HEK293 (cell line): Measurements from ENCODE around the gene PDZD4.

ENCODE experiments used
- CTCF ChIA-PET: fragments of 350-600 bp; formaldehyde crosslinking; extraction: SDS; loops from one replicate; lab custom pipeline; 2021; ENCODE audit warnings: antibody characterized with exemption; lab: Yijun Ruan, JAX
- POLR2A ChIA-PET: fragments of 300-600 bp; formaldehyde crosslinking; extraction: SDS; loops from one replicate; lab custom pipeline; 2020; ENCODE audit warnings: antibody characterized with exemption, inconsistent platforms; lab: Yijun Ruan, JAX
- H3K27ac ChIP-seq: fragments of 200-500 bp; sonication (Bioruptor generic); 2 replicates; pipeline ENCODE4 v1.5.1; 2014; ENCODE audit warnings: low read depth, low read length, control low read depth, inconsistent platforms; ENCODE audit errors: extremely low read depth
- H3K36me3 ChIP-seq, 2 experiments: fragments of 200-500 bp in 1 of 2; sonication (Bioruptor generic) in 1 of 2; 1 replicate in 1 of 2; 2 replicates in 1 of 2; pipeline ENCODE4 v1.5.1; 2014 to 2017; ENCODE audit warnings: inconsistent platforms in 2 of 2, low read length in 2 of 2; ENCODE audit not compliant: control insufficient read depth in 2 of 2, insufficient read depth in 1 of 2
- H3K4me1 ChIP-seq: fragments of 200-500 bp; sonication (Bioruptor generic); 2 replicates; pipeline ENCODE4 v1.5.1; 2014; ENCODE audit warnings: mild to moderate bottlenecking, low read length, inconsistent platforms; ENCODE audit not compliant: control insufficient read depth, insufficient read depth
- H3K4me3 ChIP-seq: 2 replicates; pipeline ENCODE4 v1.5.1; 2011; ENCODE audit warnings: low read depth, mild to moderate bottlenecking, control low read depth, low read length, moderate library complexity
- H3K9me3 ChIP-seq: fragments of 200-500 bp; sonication (Bioruptor generic); 2 replicates; pipeline ENCODE4 v1.5.1; 2014; ENCODE audit warnings: low read depth, low read length, inconsistent platforms; ENCODE audit not compliant: control insufficient read depth, insufficient read depth
- FEZF1 ChIP-seq: fragments of 450-650 bp; formaldehyde crosslinking; IDR thresholded peaks from 2 replicates; pipeline ENCODE4 v1.5.1; 2016; ENCODE audit warnings: missing biosample characterization, missing genetic modification characterization
- REPIN1 ChIP-seq: fragments of 450-650 bp; formaldehyde crosslinking; IDR thresholded peaks from 2 replicates; pipeline ENCODE4 v1.5.1; 2017; ENCODE audit warnings: missing biosample characterization, missing genetic modification characterization, low read depth
- SP7 ChIP-seq: fragments of 450-650 bp; formaldehyde crosslinking; IDR thresholded peaks from 2 replicates; pipeline ENCODE4 v1.5.1; 2016; ENCODE audit warnings: missing biosample characterization, missing genetic modification characterization
- ZBTB21 ChIP-seq: fragments of 450-650 bp; formaldehyde crosslinking; IDR thresholded peaks from 2 replicates; pipeline ENCODE4 v1.5.1; 2017; ENCODE audit warnings: missing biosample characterization, missing genetic modification characterization
- ZBTB8A ChIP-seq: fragments of 450-650 bp; formaldehyde crosslinking; IDR thresholded peaks from 2 replicates; pipeline ENCODE4 v1.5.1; 2016; ENCODE audit warnings: missing biosample characterization, missing genetic modification characterization
- ZFP41 ChIP-seq: fragments of 450-650 bp; formaldehyde crosslinking; IDR thresholded peaks from 2 replicates; pipeline ENCODE4 v1.5.1; 2016; ENCODE audit warnings: missing biosample characterization, missing genetic modification characterization, borderline replicate concordance
- ZNF114 ChIP-seq: fragments of 450-650 bp; formaldehyde crosslinking; IDR thresholded peaks from 2 replicates; pipeline ENCODE4 v1.5.0; 2017; ENCODE audit warnings: missing biosample characterization, missing genetic modification characterization
- ZNF133 ChIP-seq: fragments of 450-650 bp; formaldehyde crosslinking; IDR thresholded peaks from 2 replicates; pipeline ENCODE4 v1.5.1; 2016; ENCODE audit warnings: missing biosample characterization, missing genetic modification characterization
- ZNF2 ChIP-seq: fragments of 450-650 bp; formaldehyde crosslinking; IDR thresholded peaks from 2 replicates; pipeline ENCODE4 v1.5.1; 2016; ENCODE audit warnings: missing biosample characterization, missing genetic modification characterization
- ZNF266 ChIP-seq: fragments of 450-650 bp; formaldehyde crosslinking; IDR thresholded peaks from 2 replicates; pipeline ENCODE4 v1.5.1; 2016; ENCODE audit warnings: missing biosample characterization, missing genetic modification characterization, low read depth
- ZNF350 ChIP-seq: fragments of 450-650 bp; formaldehyde crosslinking; IDR thresholded peaks from 2 replicates; pipeline ENCODE4 v1.5.0; 2017; ENCODE audit warnings: missing biosample characterization, mild to moderate bottlenecking, missing genetic modification characterization
- ZNF37A ChIP-seq: fragments of 450-650 bp; IDR thresholded peaks from 2 replicates; pipeline ENCODE4 v1.5.1; 2018; ENCODE audit warnings: missing biosample characterization, missing genetic modification characterization
- ZNF501 ChIP-seq: fragments of 450-650 bp; formaldehyde crosslinking; IDR thresholded peaks from 2 replicates; pipeline ENCODE4 v1.5.1; 2016; ENCODE audit warnings: missing biosample characterization, missing genetic modification characterization
- ZNF544 ChIP-seq: fragments of 450-650 bp; formaldehyde crosslinking; IDR thresholded peaks from 2 replicates; pipeline ENCODE4 v1.5.0; 2017; ENCODE audit warnings: missing biosample characterization, missing genetic modification characterization
- ZNF555 ChIP-seq: fragments of 450-650 bp; formaldehyde crosslinking; conservative IDR thresholded peaks from 2 replicates; pipeline ENCODE4 v1.5.1; 2017; ENCODE audit warnings: missing biosample characterization, mild to moderate bottlenecking, missing genetic modification characterization, inconsistent platforms
- ZNF621 ChIP-seq: fragments of 450-650 bp; formaldehyde crosslinking; IDR thresholded peaks from 2 replicates; pipeline ENCODE4 v1.5.1; 2017; ENCODE audit warnings: missing biosample characterization, missing genetic modification characterization
- ZNF645 ChIP-seq: fragments of 450-650 bp; formaldehyde crosslinking; IDR thresholded peaks from 2 replicates; pipeline ENCODE4; 2016; ENCODE audit warnings: missing biosample characterization, missing genetic modification characterization
- ZNF658 ChIP-seq: fragments of 450-650 bp; formaldehyde crosslinking; IDR thresholded peaks from 2 replicates; pipeline ENCODE4; 2016; ENCODE audit warnings: missing biosample characterization, missing genetic modification characterization
- ZNF785 ChIP-seq: fragments of 450-650 bp; formaldehyde crosslinking; IDR thresholded peaks from 2 replicates; pipeline ENCODE4 v1.5.1; 2016; ENCODE audit warnings: missing biosample characterization, missing genetic modification characterization
- ZXDB ChIP-seq: fragments of 450-650 bp; formaldehyde crosslinking; IDR thresholded peaks from 2 replicates; pipeline ENCODE4 v1.5.1; 2016; ENCODE audit warnings: missing biosample characterization, missing genetic modification characterization
- TF ChIP-seq, protein P1 (sequence below): fragments of 450-650 bp; IDR thresholded peaks from 2 replicates; pipeline ENCODE4 v1.5.1; 2018; ENCODE audit warnings: missing biosample characterization, mild to moderate bottlenecking, missing genetic modification characterization
- TF ChIP-seq, protein P2 (sequence below): fragments of 450-650 bp; formaldehyde crosslinking; IDR thresholded peaks from 2 replicates; pipeline ENCODE4 v1.5.1; 2017; ENCODE audit warnings: missing biosample characterization, missing genetic modification characterization

The PDZD4 gene

DNA sequence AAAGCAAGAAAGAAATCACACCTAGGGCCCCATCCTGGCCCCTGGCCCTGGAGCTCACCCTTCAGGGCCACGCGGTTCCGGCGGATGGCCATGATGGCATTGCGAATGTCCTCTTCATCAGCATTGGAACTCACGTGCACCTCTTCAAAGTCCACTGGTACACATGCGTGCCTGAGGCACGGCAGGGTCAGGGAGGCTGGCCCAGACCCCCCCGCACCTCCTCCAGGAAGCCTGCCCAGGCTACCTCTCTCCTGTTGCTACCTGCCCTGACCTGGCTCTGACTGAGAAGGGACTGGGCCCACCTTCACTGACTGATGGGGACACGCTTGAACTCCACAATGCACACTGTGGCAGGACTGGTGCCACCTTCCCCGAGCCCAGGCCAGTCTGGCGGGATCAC, 40.7 kb downstream of the PDZD4 start:
- POLR2A ChIA-PET, result no interaction called here
- H3K4me1 ChIP-seq, result no peaks in the 10 kb centered on the region
- H3K36me3 ChIP-seq, result peaks cover 0 to 63% of the 10 kb centered on the region in 2 experiments; a peak in 1 of 3 replicates
- CTCF ChIA-PET, result no interaction called here
- no peaks in the 10 kb centered on the region for H3K9me3 ChIP-seq
- TF ChIP-seq ZNF114 (tag by site-specific recombination) (no peak), ZBTB8A (tag by site-specific recombination) (no peak), ZNF555 (tag by site-specific recombination) (no peak), SP7 (tag by site-specific recombination) (no peak), ZNF266 (tag by site-specific recombination) (no peak), ZXDB (tag by site-specific recombination) (no peak), ZFP41 (tag by site-specific recombination) (no peak), ZNF2 (tag by site-specific recombination) (no peak)
- H3K4me3 ChIP-seq, result no peak overlapping the region
- no peak overlapping the region for H3K27ac ChIP-seq

- TF ChIP-seq ZNF645 (tag by site-specific recombination) (no peak), ZNF658 (no peak), REPIN1 (tag by site-specific recombination) (no peak), ZNF350 (tag by site-specific recombination) (no peak), ZNF37A (tag by site-specific recombination) (no peak)
- Histone ChIP-seq H3K36me3 (peaks cover 0 to 57% of the 10 kb centered on the region in 2 experiments; a peak in 1 of 3 replicates), H3K9me3 (no peaks in the 10 kb centered on the region), H3K27ac (no peak overlapping the region), H3K4me3 (no peak overlapping the region), H3K4me1 (no peaks in the 10 kb centered on the region)
- ChIA-PET CTCF (no interaction called here), POLR2A (interaction anchor here (0.8 kb wide), 1 partner anchor 18 kb away, joined by 4 read pairs; no protein-coding TSS in a partner anchor)
Observed at GRCh38 chrX:153786669-153787068, 43.7 kb downstream of the PDZD4 start.

DNA sequence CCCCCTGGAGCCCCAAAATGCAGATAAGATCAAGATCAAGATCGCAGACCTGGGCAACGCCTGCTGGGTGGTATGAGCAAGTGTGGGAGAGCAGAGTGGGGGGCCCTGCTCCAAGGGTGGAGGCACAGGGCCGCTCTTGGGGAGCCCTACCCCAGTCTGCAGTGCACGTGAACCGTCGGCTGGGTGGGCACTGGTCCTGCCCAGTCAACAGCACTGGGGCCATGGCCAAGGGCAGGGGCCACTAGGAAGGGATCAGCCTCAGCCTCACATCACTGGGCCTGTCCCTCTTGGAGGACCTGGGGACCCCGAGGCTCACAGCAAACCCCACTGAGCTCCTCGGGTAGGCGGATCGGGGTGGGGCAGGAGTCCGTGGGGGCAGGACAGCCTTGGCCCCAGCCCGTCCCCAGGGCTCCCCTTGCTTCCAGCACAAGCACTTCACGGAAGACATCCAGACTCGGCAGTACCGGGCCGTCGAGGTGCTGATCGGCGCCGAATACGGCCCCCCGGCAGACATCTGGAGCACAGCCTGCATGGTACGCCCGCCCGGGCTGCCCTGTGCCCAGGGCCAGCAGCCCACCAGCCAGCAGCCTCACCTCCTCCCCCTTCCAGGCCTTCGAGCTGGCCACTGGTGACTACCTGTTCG, 45.9 kb downstream of the PDZD4 start:
- POLR2A ChIA-PET, result interaction anchor here (0.5 kb wide), 1 partner anchor 20 kb away, joined by 3 read pairs; no protein-coding TSS in a partner anchor

More for the DNA sequence above, 45.9 kb downstream of the PDZD4 start:
- peaks cover 0 to 45% of the 10 kb centered on the region in 2 experiments; a peak in 1 of 3 replicates for H3K36me3 ChIP-seq
- TF ChIP-seq, protein P1, sequence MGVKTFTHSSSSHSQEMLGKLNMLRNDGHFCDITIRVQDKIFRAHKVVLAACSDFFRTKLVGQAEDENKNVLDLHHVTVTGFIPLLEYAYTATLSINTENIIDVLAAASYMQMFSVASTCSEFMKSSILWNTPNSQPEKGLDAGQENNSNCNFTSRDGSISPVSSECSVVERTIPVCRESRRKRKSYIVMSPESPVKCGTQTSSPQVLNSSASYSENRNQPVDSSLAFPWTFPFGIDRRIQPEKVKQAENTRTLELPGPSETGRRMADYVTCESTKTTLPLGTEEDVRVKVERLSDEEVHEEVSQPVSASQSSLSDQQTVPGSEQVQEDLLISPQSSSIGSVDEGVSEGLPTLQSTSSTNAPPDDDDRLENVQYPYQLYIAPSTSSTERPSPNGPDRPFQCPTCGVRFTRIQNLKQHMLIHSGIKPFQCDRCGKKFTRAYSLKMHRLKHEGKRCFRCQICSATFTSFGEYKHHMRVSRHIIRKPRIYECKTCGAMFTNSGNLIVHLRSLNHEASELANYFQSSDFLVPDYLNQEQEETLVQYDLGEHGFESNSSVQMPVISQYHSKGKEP, result no peak
- TF ChIP-seq FEZF1 (tag by site-specific recombination) (no peak), ZNF133 (tag by site-specific recombination) (no peak), ZBTB21 (tag by site-specific recombination) (no peak), ZNF785 (tag by site-specific recombination) (no peak), ZNF544 (tag by site-specific recombination) (no peak), ZNF621 (tag by site-specific recombination) (no peak), ZNF501 (tag by site-specific recombination) (no peak)
- TF ChIP-seq, protein P2, sequence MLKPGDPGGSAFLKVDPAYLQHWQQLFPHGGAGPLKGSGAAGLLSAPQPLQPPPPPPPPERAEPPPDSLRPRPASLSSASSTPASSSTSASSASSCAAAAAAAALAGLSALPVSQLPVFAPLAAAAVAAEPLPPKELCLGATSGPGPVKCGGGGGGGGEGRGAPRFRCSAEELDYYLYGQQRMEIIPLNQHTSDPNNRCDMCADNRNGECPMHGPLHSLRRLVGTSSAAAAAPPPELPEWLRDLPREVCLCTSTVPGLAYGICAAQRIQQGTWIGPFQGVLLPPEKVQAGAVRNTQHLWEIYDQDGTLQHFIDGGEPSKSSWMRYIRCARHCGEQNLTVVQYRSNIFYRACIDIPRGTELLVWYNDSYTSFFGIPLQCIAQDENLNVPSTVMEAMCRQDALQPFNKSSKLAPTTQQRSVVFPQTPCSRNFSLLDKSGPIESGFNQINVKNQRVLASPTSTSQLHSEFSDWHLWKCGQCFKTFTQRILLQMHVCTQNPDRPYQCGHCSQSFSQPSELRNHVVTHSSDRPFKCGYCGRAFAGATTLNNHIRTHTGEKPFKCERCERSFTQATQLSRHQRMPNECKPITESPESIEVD (tag by site-specific recombination), result no peak
- no peaks in the 10 kb centered on the region for H3K4me1 ChIP-seq
- no peak overlapping the region for H3K4me3 ChIP-seq
- CTCF ChIA-PET, result no interaction called here
- H3K9me3 ChIP-seq, result no peaks in the 10 kb centered on the region
- no peak overlapping the region for H3K27ac ChIP-seq
